ENCODE data around the gene METTL3.
A peak's percentile ranks its signal among the peaks of the same experiment; 100 is the strongest.

Gene METTL3

GRCh38 chr14:21476523-21476924, 34.6 kb downstream of the METTL3 start:
- peak; percentile 74 to 78 (median 77) for DNase-seq

- no peak for DNase-seq
Observed at GRCh38 chr14:21475767-21476522, 35.2 kb downstream of the METTL3 start.

GRCh38 chr14:21467616-21468015, 43.5 kb downstream of the METTL3 start:
- DNase-seq, result no peak

DNA sequence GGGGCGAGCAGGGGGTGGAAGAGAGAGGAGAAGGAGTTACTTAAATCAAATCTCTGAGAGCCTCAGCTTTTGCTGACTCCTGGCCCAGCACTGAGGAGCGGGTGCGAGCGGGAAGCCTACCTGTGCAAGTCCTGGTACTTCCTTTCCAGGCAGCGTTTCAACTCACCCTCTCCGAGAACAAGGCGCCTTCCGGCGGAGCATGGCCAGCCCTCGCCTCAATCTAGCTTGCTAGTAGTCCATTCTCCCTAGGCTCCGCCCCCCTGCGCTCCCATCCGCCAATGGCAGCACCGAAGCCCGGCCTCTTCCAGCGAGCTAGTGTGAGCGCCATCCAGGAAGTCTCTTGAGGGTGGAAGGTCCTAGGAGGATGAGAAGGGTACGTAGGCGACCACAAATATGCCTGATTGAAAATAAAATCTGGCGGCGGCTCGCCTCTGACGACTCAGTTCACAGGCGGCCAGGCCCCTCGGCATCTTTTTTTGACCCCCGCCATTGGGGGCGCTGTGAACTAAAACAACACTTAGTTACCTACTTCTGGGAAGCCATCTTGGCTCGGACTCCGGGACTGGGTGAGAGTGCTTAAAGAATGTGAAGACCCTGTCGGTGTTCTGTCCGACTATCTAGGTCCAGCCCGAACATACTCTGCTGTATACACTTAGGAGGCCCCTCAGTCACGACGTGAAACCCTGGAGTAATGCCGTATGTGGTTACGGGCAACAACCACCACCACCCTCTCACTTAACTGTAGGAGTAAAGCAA, 55.0 kb downstream of the METTL3 start, which contains the start of gene CHD8:
TSS of gene CHD8 (minus strand) at position 212 of the 756 bp plus-strand sequence. CDS start 24,480 bp downstream, outside the sequence.
- DNase-seq, result peak; percentile 98 to 100 (median 100)

DNA sequence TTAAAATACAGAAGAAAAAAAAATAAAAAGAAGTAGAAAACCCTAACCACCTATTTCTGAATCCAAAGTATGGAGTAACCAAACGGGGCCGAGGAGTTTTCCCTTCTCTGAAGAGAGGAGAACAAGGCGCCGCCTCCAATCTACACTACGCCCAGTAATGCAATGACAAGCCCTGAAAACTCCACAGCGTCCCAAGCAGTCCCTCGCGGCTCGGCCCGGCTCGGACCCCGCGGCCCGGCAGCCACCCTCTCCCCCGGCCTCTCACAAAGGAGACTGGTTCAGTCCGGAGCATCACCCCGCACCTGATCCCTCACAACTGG, 55.6 kb downstream of the METTL3 start:
- DNase-seq, result no peak

- no peak for DNase-seq
Observed at GRCh38 chr14:21454843-21455544, 56.1 kb downstream of the METTL3 start.

DNA sequence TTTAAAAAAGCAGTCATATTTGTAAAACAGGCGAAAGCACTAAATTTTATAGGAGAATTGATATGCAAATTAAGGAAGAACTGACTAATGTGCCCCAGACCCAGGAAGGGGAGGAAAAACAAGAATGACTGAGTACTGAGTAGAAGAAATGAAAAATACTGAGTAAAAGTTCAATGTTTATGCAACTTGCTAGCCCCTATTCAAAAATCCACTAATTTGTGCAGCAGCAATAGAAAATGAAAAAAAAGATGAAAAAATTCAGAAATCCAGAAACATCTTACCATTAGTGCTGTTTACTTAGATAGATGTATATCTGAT, 61.3 kb downstream of the METTL3 start:
- DNase-seq, result no peak
